Mesothelial cell of epicardium (in vitro differentiated cells): ENCODE data around the gene LMNA. TPM values are rescaled to one million over a fixed set of nuclear protein-coding genes. Genes with fewer than 3 reads are reported as not detected.

Experiments
- DNase-seq, 2 experiments: peaks; one replicate each; pipeline ENCODE4 v3.0.0; 2021; ENCODE audit warnings: low spot score in 2 of 2; ENCODE audit not compliant: unreplicated experiment in 2 of 2
- H3K27ac Mint-ChIP-seq: 2 replicates; pipeline ENCODE4 v1.8.0; 2021; ENCODE audit warnings: mixed read lengths
- H3K27me3 Mint-ChIP-seq: 2 replicates; pipeline ENCODE4 v1.8.0; 2021; ENCODE audit warnings: low read depth, mixed read lengths
- H3K36me3 Mint-ChIP-seq: 2 replicates; pipeline ENCODE4 v1.8.0; 2021; ENCODE audit warnings: mixed read lengths
- H3K4me1 Mint-ChIP-seq: 2 replicates; pipeline ENCODE4 v1.8.0; 2021; ENCODE audit warnings: mixed read lengths
- H3K4me3 Mint-ChIP-seq: 2 replicates; pipeline ENCODE4 v1.8.0; 2021; ENCODE audit warnings: mild to moderate bottlenecking, moderate library complexity, mixed read lengths
- H3K9me3 Mint-ChIP-seq: 2 replicates; pipeline ENCODE4 v1.8.0; 2021; ENCODE audit warnings: mixed read lengths
- CTCF ChIP-seq: fragments of 200-600 bp; sonication (generic); IDR thresholded peaks from one replicate; pipeline ENCODE4 v1.5.0; 2021; ENCODE audit warnings: antibody characterized with exemption; ENCODE audit not compliant: unreplicated experiment
- total RNA-seq: library from RNA; stranded (reverse); gene quantifications from 3 replicates; pipeline ENCODE4 v1.2.1, GENCODE V29; 2021

The LMNA gene
- total RNA-seq, 1 donor from 2014 or later = 96.9 TPM

GRCh38 chr1:156160743-156161171, 46.2 kb downstream of the LMNA start:
- peaks cover 14% of the 10 kb centered on the region for H3K36me3 Mint-ChIP-seq
- peak; percentile 71 for DNase-seq
- peaks cover 8% of the 10 kb centered on the region for H3K9me3 Mint-ChIP-seq
- TF ChIP-seq CTCF = no peak
- no peaks in the 10 kb centered on the region for H3K27me3 Mint-ChIP-seq
- H3K4me3 Mint-ChIP-seq = peak overlapping the region; percentile 61
- peak overlapping the region; percentile 59 for H3K27ac Mint-ChIP-seq
- peaks cover 23% of the 10 kb centered on the region for H3K4me1 Mint-ChIP-seq

GRCh38 chr1:156162430-156163037, 48.0 kb downstream of the LMNA start:
- Mint-ChIP-seq H3K4me1 (peaks cover 23% of the 10 kb centered on the region), H3K27me3 (no peaks in the 10 kb centered on the region), H3K9me3 (peaks cover 8% of the 10 kb centered on the region), H3K27ac (peak overlapping the region; percentile 67), H3K36me3 (peaks cover 19% of the 10 kb centered on the region), H3K4me3 (no peak overlapping the region)
- no peak for DNase-seq
- TF ChIP-seq CTCF = no peak

- no peak for TF ChIP-seq CTCF
- Mint-ChIP-seq H3K9me3 (peaks cover 8% of the 10 kb centered on the region), H3K27ac (no peak overlapping the region)
Observed at GRCh38 chr1:156163712-156164111, 49.2 kb downstream of the LMNA start.

GRCh38 chr1:156164125-156164831, 49.8 kb downstream of the LMNA start:
- no peak for DNase-seq
- no peak overlapping the region for H3K27ac Mint-ChIP-seq
- peaks cover 8% of the 10 kb centered on the region for H3K9me3 Mint-ChIP-seq
- H3K4me1 Mint-ChIP-seq = peaks cover 23% of the 10 kb centered on the region
- H3K27me3 Mint-ChIP-seq = no peaks in the 10 kb centered on the region
- H3K4me3 Mint-ChIP-seq = no peak overlapping the region
- TF ChIP-seq CTCF = no peak
- peaks cover 24% of the 10 kb centered on the region for H3K36me3 Mint-ChIP-seq

More at GRCh38 chr1:156163712-156164111, 49.2 kb downstream of the LMNA start:
- Mint-ChIP-seq H3K27me3 (no peaks in the 10 kb centered on the region), H3K36me3 (peaks cover 24% of the 10 kb centered on the region), H3K4me3 (no peak overlapping the region), H3K4me1 (peaks cover 23% of the 10 kb centered on the region)
- DNase-seq = no peak

- peaks cover 23% of the 10 kb centered on the region for H3K4me1 Mint-ChIP-seq
- H3K4me3 Mint-ChIP-seq = no peak overlapping the region
- DNase-seq = no peak
- peaks cover 8% of the 10 kb centered on the region for H3K9me3 Mint-ChIP-seq
- peaks cover 24% of the 10 kb centered on the region for H3K36me3 Mint-ChIP-seq
- H3K27me3 Mint-ChIP-seq = no peaks in the 10 kb centered on the region
- no peak for TF ChIP-seq CTCF
- H3K27ac Mint-ChIP-seq = no peak overlapping the region
Observed at GRCh38 chr1:156165083-156165482, 50.6 kb downstream of the LMNA start.
